ENCODE measurements around the gene RSRP1. TPM values are rescaled to one million over a fixed set of nuclear protein-coding genes. Genes with fewer than 3 reads are reported as not detected.

Gene RSRP1
- total and polyA plus RNA-seq, 2 experiments from 2014 or later, result 113 to 138 TPM

- H3K27me3 ChIP-seq (replicated peaks; ENCODE audit: insufficient read depth), result no peaks in the 10 kb centered on the region
- H3K9me3 ChIP-seq (ENCODE audit: low read depth), result no peaks in the 10 kb centered on the region
- H3K4me3 ChIP-seq, result peak overlapping the region; percentile 85
- no peak for DNase-seq
- H3K4me2 ChIP-seq (ENCODE audit: unreplicated experiment), result peak overlapping the region; percentile 95
- peak overlapping the region; percentile 96 for H3K27ac ChIP-seq
- peak overlapping the region; percentile 96 for H3K9ac ChIP-seq
- no peaks in the 10 kb centered on the region for H3K9me2 ChIP-seq (ENCODE audit: insufficient read depth)
- no peak for TF ChIP-seq EZH2phosphoT487 (IDR thresholded peaks at IDR 0.05; ENCODE audit: insufficient read depth, low read depth)
- TF ChIP-seq EZH2 (IDR thresholded peaks at IDR 0.05; ENCODE audit: insufficient read depth, poor library complexity, severe bottlenecking), result no peak
- peaks cover 24% of the 10 kb centered on the region for H3K4me1 ChIP-seq (ENCODE audit: insufficient read depth)
- H3K79me2 ChIP-seq (ENCODE audit: insufficient read depth), result peaks cover 62% of the 10 kb centered on the region
- peaks cover 43% of the 10 kb centered on the region for H3F3A ChIP-seq (ENCODE audit: insufficient read depth)
- H2AFZ ChIP-seq, result peak overlapping the region; percentile 79
- peaks cover 24% of the 10 kb centered on the region; the same call in 1 of the 2 replicates for H4K20me1 ChIP-seq (ENCODE audit: insufficient read depth)
- WGBS, 2 experiments (ENCODE audit: low coverage in 1 of 2, low lambda C conversion rate in 2 of 2, missing lambda C conversion rate in 2 of 2), result 22 to 26% methylated on average over 28 to 30 of the region's 30 CpGs
- in situ Hi-C loops (cut with MboI), result loop anchor here (25.0 kb wide), 1 partner anchor 564 kb away; the partner anchor contains the start of genes MTFR1L and SELENON
- H3K36me3 ChIP-seq (ENCODE audit: low read depth), result peaks cover 32% of the 10 kb centered on the region
Observed at GRCh38 chr1:25247829-25248754, 838 bp upstream of the RSRP1 start.

- WGBS, 2 experiments (ENCODE audit: low coverage in 1 of 2, low lambda C conversion rate in 2 of 2, missing lambda C conversion rate in 2 of 2), result 1 to 2% methylated on average over 46 to 51 of the region's 53 CpGs
- Histone ChIP-seq H3K27me3 (replicated peaks; ENCODE audit: insufficient read depth) (no peaks in the 10 kb centered on the region), H3K9ac (peak overlapping the region; percentile 96), H3K36me3 (ENCODE audit: low read depth) (peaks cover 47% of the 10 kb centered on the region), H3F3A (ENCODE audit: insufficient read depth) (peaks cover 56% of the 10 kb centered on the region), H2AFZ (no peak overlapping the region), H4K20me1 (ENCODE audit: insufficient read depth) (peaks cover 24% of the 10 kb centered on the region; the same call in 1 of the 2 replicates), H3K4me2 (ENCODE audit: unreplicated experiment) (peak overlapping the region; percentile 95), H3K27ac (peak overlapping the region; percentile 96), H3K9me2 (ENCODE audit: insufficient read depth) (no peaks in the 10 kb centered on the region), H3K4me3 (peak overlapping the region; percentile 85), H3K4me1 (ENCODE audit: insufficient read depth) (peaks cover 35% of the 10 kb centered on the region), H3K9me3 (ENCODE audit: low read depth) (no peaks in the 10 kb centered on the region), H3K79me2 (ENCODE audit: insufficient read depth) (peaks cover 61% of the 10 kb centered on the region)
- DNase-seq, result peak; percentile 50
- TF ChIP-seq EZH2 (IDR thresholded peaks at IDR 0.05; ENCODE audit: insufficient read depth, poor library complexity, severe bottlenecking) (no peak), EZH2phosphoT487 (IDR thresholded peaks at IDR 0.05; ENCODE audit: insufficient read depth, low read depth) (no peak)
- in situ Hi-C loops (cut with MboI), result loop anchor here (25.0 kb wide), 1 partner anchor 566 kb away; the partner anchor contains the start of genes MTFR1L and SELENON
Observed at GRCh38 chr1:25246600-25247023, 642 bp downstream of the RSRP1 start.

GRCh38 chr1:25245809-25246599 lies 1.2 kb downstream of the RSRP1 start:
- peaks cover 51% of the 10 kb centered on the region for H3K36me3 ChIP-seq (ENCODE audit: low read depth)
- H3K9ac ChIP-seq, result peak overlapping the region; percentile 96
- H3K4me1 ChIP-seq (ENCODE audit: insufficient read depth), result peaks cover 35% of the 10 kb centered on the region
- H3K4me3 ChIP-seq, result peak overlapping the region; percentile 85
- no peaks in the 10 kb centered on the region for H3K9me3 ChIP-seq (ENCODE audit: low read depth)
- H3K27me3 ChIP-seq (replicated peaks; ENCODE audit: insufficient read depth), result no peaks in the 10 kb centered on the region
- H3K4me2 ChIP-seq (ENCODE audit: unreplicated experiment), result peak overlapping the region; percentile 95
- H4K20me1 ChIP-seq (ENCODE audit: insufficient read depth), result peaks cover 24% of the 10 kb centered on the region; the same call in 1 of the 2 replicates
- H2AFZ ChIP-seq, result no peak overlapping the region
- H3K27ac ChIP-seq, result peak overlapping the region; percentile 96
- 9 to 13% methylated on average over 30 of the region's 30 CpGs for WGBS, 2 experiments (ENCODE audit: low coverage in 1 of 2, low lambda C conversion rate in 2 of 2, missing lambda C conversion rate in 2 of 2)
- peak; percentile 61 for DNase-seq
- TF ChIP-seq EZH2 (IDR thresholded peaks at IDR 0.05; ENCODE audit: insufficient read depth, poor library complexity, severe bottlenecking), result no peak
- no peak for TF ChIP-seq EZH2phosphoT487 (IDR thresholded peaks at IDR 0.05; ENCODE audit: insufficient read depth, low read depth)
- H3K79me2 ChIP-seq (ENCODE audit: insufficient read depth), result peaks cover 57% of the 10 kb centered on the region
- in situ Hi-C loops (cut with MboI), result loop anchor here (25.0 kb wide), 1 partner anchor 566 kb away; the partner anchor contains the start of genes MTFR1L and SELENON
- no peaks in the 10 kb centered on the region for H3K9me2 ChIP-seq (ENCODE audit: insufficient read depth)
- peaks cover 61% of the 10 kb centered on the region for H3F3A ChIP-seq (ENCODE audit: insufficient read depth)

- WGBS, 2 experiments (ENCODE audit: low coverage in 1 of 2, low lambda C conversion rate in 2 of 2, missing lambda C conversion rate in 2 of 2), result 64 to 67% methylated on average over 5 of the region's 5 CpGs
- peak overlapping the region; percentile 96 for H3K9ac ChIP-seq
- in situ Hi-C loops (cut with MboI), result loop anchor here (25.0 kb wide), 1 partner anchor 567 kb away; the partner anchor contains the start of genes MTFR1L and SELENON
Observed at GRCh38 chr1:25245393-25245792, 1.9 kb downstream of the RSRP1 start.

More at GRCh38 chr1:25245393-25245792, 1.9 kb downstream of the RSRP1 start:
- no peak for TF ChIP-seq EZH2phosphoT487 (IDR thresholded peaks at IDR 0.05; ENCODE audit: insufficient read depth, low read depth)
- peaks cover 41% of the 10 kb centered on the region for H3K4me1 ChIP-seq (ENCODE audit: insufficient read depth)
- H4K20me1 ChIP-seq (ENCODE audit: insufficient read depth), result peaks cover 24% of the 10 kb centered on the region; the same call in 1 of the 2 replicates
- no peak overlapping the region for H2AFZ ChIP-seq
- peaks cover 57% of the 10 kb centered on the region for H3K79me2 ChIP-seq (ENCODE audit: insufficient read depth)
- no peaks in the 10 kb centered on the region for H3K27me3 ChIP-seq (replicated peaks; ENCODE audit: insufficient read depth)
- H3K27ac ChIP-seq, result peak overlapping the region; percentile 96
- peak overlapping the region; percentile 85 for H3K4me3 ChIP-seq
- peaks cover 68% of the 10 kb centered on the region for H3F3A ChIP-seq (ENCODE audit: insufficient read depth)
- no peaks in the 10 kb centered on the region for H3K9me3 ChIP-seq (ENCODE audit: low read depth)
- peak; percentile 35 for DNase-seq
- H3K4me2 ChIP-seq (ENCODE audit: unreplicated experiment), result peak overlapping the region; percentile 95
- peaks cover 51% of the 10 kb centered on the region for H3K36me3 ChIP-seq (ENCODE audit: low read depth)
- no peaks in the 10 kb centered on the region for H3K9me2 ChIP-seq (ENCODE audit: insufficient read depth)
